Left lobe of liver (tissue), 2 donors: ENCODE data around the gene ACAD8. TPM values are rescaled to one million over a fixed set of nuclear protein-coding genes. Genes with fewer than 3 reads are reported as not detected.
A peak's percentile ranks its signal among the peaks of the same experiment; 100 is the strongest.
"Not testable (repeated sequence)": the region's sequence is repeated elsewhere in the genome, so short reads cannot be mapped to it uniquely, and the experiment has no call there.

Experiments
- ATAC-seq: fragments of 200-7000 bp; cut with Tn5 transposase; one replicate; pipeline ENCODE4 v1.9.1; 2020; ENCODE audit warnings: mild to moderate bottlenecking, moderate library complexity
- DNase-seq: peaks from one replicate; pipeline ENCODE4 v3.0.0-alpha.2; 2020; ENCODE audit warnings: low spot score
- total RNA-seq: library from RNA; stranded (reverse); gene quantifications from one replicate; pipeline ENCODE4 v1.2.1, GENCODE V29; 2021
- donor health status: DM: no; HTN: no; CAD: no; lungs with moderate emphysema.
- donor health status: DM: no; HTN: yes; CAD: no.

Gene ACAD8
- total RNA-seq, 1 donor from 2014 or later: 25.7 TPM

GRCh38 chr11:134284349-134284748 lies 31.0 kb downstream of the ACAD8 start:
- DNase-seq, ATAC-seq: not testable (repeated sequence)

GRCh38 chr11:134287561-134287960 lies 34.2 kb downstream of the ACAD8 start:
- ATAC-seq: no peak
- no peak for DNase-seq

DNA sequence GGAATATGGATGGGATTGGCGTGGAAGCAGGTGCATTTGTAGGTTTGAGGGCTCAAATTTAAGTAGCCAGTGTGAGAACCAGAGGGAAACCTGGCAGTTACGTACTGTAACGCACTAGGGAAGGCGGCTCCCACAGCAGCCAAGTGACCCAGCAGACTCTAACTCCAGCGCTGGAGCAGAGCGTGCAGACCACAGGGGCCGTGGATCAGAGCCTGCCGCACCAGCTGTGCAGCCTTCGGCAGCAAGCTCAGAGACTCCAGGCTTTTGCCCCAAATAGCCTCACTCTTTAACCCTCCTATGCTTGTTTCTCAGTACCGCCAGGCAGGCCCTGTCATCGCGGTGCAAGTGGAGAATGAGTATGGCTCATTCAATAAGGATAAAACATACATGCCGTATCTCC lies 35.1 kb downstream of the ACAD8 start:
- no peak for DNase-seq

GRCh38 chr11:134289167-134289566 lies 35.8 kb downstream of the ACAD8 start:
- ATAC-seq (no peak), DNase-seq (no peak)

More for the DNA sequence above, 35.1 kb downstream of the ACAD8 start:
- ATAC-seq: no peak

DNA sequence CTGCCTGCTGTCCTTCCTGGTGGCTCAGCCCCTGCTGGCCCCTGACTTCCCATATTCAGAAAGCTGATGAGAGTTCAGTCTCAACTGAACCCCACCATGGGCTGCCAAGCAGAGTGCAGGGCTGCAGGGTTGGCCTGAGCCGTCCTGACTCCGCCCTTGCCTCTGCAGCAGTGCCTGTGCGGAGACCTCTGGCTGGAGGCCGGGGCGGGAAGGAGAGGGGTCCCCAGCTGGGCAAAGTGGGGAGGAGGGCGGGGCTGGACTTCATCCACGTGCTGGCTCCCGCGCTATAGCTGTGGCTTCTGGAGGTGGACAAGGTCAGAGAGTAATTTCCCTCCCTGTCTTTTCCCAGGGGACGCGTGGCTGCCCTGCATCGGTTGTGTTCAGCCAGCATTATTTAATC lies 36.4 kb downstream of the ACAD8 start:
- ATAC-seq (no peak), DNase-seq (no peak)

DNA sequence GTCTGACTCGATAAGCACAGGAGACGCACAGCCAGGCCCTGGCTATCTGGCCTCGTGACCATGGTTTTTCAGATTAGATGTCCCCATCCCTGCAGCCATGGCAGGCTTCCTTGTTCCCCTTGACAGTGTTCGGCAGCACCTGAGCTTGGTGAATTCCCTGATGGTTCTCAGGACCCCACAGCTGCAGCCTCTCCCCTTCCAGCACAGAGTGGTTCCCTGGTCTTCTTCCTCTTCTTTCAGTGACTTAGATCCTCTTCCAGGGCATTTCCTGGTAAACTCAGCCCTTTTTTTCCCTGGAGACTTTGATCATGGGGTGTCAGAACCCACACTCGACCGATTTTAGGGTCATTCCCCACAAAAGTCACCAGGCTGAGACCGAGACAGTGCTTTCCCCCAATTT lies 37.3 kb downstream of the ACAD8 start:
- ATAC-seq (no peak), DNase-seq (no peak)

GRCh38 chr11:134291196-134291595 lies 37.8 kb downstream of the ACAD8 start:
- no peak for ATAC-seq
- no peak for DNase-seq

DNA sequence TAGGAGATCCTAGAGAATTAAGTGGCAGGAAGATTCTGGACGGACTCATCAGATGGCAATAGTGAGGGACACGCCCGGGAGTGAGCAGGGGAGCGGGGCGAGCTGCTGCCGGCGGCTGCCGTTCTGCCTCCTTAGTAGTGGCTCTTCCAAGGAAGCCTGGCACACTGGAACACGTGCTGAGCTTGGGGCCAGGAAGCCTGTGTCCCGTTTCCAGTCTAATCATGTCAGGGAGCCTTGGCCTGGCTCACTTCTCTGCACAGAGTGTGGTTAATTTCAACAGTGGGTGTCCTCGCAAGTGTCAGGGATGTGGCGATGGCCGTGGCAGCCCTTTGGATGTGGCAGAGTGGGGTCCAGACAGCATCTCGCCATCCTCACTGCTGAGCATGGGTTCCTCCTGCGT lies 39.3 kb downstream of the ACAD8 start:
- ATAC-seq (no peak), DNase-seq (no peak)

GRCh38 chr11:134293119-134294113 lies 40.0 kb downstream of the ACAD8 start:
- DNase-seq (no peak), ATAC-seq (no peak)

GRCh38 chr11:134294664-134295063 lies 41.3 kb downstream of the ACAD8 start:
- no peak for ATAC-seq

GRCh38 chr11:134312223-134312622 lies 58.9 kb downstream of the ACAD8 start:
- DNase-seq (no peak), ATAC-seq (no peak)

More at GRCh38 chr11:134294664-134295063, 41.3 kb downstream of the ACAD8 start:
- DNase-seq: no peak

DNA sequence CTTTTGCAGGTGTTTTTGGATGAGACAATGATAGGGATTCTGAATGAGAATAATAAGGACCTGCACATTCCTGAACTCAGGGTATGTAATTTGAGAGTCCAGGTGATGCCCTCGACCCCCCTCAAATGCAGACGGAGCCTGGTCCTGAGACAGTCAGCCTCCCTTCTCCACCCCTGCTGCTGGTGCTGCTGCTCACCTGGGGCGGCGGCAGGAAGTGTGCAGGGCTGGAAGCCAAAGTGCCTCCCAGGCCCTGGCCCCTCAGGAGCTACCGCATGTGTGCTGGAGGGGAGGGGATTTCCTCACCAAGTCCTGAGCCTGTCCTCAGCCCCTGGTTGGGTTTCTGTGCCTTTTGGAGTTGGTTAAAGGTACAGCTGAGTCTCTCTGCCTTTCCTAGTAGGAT lies 59.4 kb downstream of the ACAD8 start:
- no peak for ATAC-seq
- DNase-seq: no peak

DNA sequence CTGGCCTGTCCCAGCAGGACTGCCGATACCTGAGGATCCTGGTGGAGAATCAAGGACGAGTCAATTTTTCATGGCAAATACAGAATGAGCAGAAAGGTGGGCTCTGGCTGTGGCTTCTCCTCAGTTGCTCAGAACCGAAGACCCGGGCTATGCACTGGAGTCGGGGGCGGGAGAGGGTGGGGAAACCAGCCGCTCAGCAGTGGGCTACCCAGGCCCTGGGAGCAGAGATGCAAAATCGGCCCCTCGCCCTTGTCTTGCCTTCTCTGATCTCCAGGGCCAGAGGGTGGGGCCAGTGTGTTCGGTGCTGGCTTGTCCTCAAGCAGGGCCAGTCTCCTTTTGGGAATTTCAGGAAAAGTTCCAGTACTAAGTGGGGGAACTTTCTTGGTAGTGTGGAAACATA lies 60.0 kb downstream of the ACAD8 start:
- DNase-seq (no peak), ATAC-seq (no peak)

DNA sequence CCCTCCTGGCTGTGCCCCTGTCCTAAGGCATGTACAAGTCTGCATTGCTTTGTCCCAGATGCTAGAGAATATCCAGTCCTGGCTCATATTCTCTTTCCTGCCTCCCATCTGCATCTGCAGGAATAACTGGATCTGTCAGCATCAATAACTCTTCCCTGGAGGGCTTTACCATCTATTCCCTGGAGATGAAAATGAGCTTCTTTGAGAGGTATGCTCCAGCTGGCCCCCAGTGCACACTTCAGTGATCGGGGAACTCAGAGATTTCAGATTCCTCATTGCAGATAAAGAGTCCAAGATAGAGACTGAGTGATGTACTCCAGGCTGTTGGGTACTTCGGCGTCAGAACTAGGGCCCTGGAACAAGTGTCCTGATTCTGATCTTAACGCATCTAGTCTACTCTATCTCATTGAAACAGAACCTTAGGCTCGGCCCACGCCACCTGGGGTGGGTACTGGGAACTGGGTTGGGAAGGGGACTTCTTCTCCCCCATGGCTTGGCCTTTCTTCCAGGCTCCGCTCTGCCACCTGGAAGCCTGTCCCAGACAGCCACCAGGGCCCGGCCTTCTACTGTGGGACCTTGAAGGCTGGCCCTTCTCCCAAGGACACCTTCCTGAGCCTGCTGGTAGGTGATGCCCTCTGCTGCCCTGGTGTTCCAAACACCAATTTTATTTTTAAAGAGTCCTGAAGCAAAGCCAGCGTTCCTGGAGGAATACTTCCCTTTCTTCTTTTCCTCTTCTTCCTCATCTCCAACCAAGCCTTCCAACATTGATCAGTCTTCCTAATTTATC lies 60.6 kb downstream of the ACAD8 start:
- no peak for DNase-seq
- peak; percentile 47 for ATAC-seq

Other genes starting within 250 kb of the ACAD8 start
- 0.75 TPM for gene JAM3, start 184.5 kb upstream of the ACAD8 start, total RNA-seq
- 21.7 TPM for gene NCAPD3, start 29.6 kb upstream of the ACAD8 start, total RNA-seq
- gene VPS26B, start 28.9 kb upstream of the ACAD8 start, total RNA-seq: 36.4 TPM
- gene THYN1, start 216 bp upstream of the ACAD8 start, total RNA-seq: 21.1 TPM
- 0.10 TPM for gene GLB1L3, start 22.8 kb downstream of the ACAD8 start, total RNA-seq
- 0.48 TPM for gene GLB1L2, start 78.4 kb downstream of the ACAD8 start, total RNA-seq
- gene B3GAT1, start 158.7 kb downstream of the ACAD8 start, total RNA-seq: 5.4 TPM